Measurements from ENCODE around the gene DOP1A. TPM values are rescaled to one million over a fixed set of nuclear protein-coding genes. Genes with fewer than 3 reads are reported as not detected.
A peak's percentile ranks its signal among the peaks of the same experiment; 100 is the strongest.

The DOP1A gene
- total RNA-seq, 1 experiment from 2014 or later = 17.0 TPM

- no peak overlapping the region for H3K27ac ChIP-seq (ENCODE audit: insufficient read length, low read depth, low read length)
- H3K4me2 ChIP-seq (ENCODE audit: insufficient read depth, insufficient read length, low read length) = no peak overlapping the region
- no peak overlapping the region for H2BK120ac ChIP-seq (ENCODE audit: low read depth, low read length, poor library complexity, severe bottlenecking)
- H3K79me2 ChIP-seq (ENCODE audit: insufficient read depth, low read length) = no peaks in the 10 kb centered on the region
- no peak overlapping the region for H2BK12ac ChIP-seq (ENCODE audit: insufficient read length, low read depth, low read length)
- H3K4me1 ChIP-seq (ENCODE audit: insufficient read depth, low read length) = peaks cover 7% of the 10 kb centered on the region
- H3K9ac ChIP-seq (ENCODE audit: extremely low read depth, insufficient read length, low read length) = no peak overlapping the region
- no peak overlapping the region for H3K14ac ChIP-seq (ENCODE audit: insufficient read depth, low read length)
- no peaks in the 10 kb centered on the region for H4K20me1 ChIP-seq (ENCODE audit: control insufficient read depth, insufficient read depth, insufficient read length)
- no peak overlapping the region for H2AK5ac ChIP-seq (ENCODE audit: insufficient read length, low read length)
- no peak overlapping the region for H3K4me3 Mint-ChIP-seq
- peaks cover 3 to 47% (median 43%) of the 10 kb centered on the region in 3 experiments; a peak in 6 of 7 replicates for H3K36me3 Mint-ChIP-seq (ENCODE audit: insufficient read depth in 1 of 3, low read depth in 3 of 3)
- no peak overlapping the region for H4K5ac ChIP-seq (ENCODE audit: insufficient read length, low read depth, low read length)
- H3K27ac Mint-ChIP-seq = peak overlapping the region in 2 of 3 experiments; percentile 55 to 63; a peak in 2 of 7 replicates
- no peak for DNase-seq
- H3K56ac ChIP-seq (ENCODE audit: insufficient read length, low read depth, low read length) = no peak overlapping the region
- no peak overlapping the region for H3K4ac ChIP-seq (ENCODE audit: low read depth, low read length)
- no peaks in the 10 kb centered on the region for H3K9me3 ChIP-seq (ENCODE audit: control insufficient read depth, low read depth, low read length)
- no peaks in the 10 kb centered on the region for H3K9me3 Mint-ChIP-seq
- no peak overlapping the region for H2BK5ac ChIP-seq (ENCODE audit: insufficient read length, low read length)
- H2BK15ac ChIP-seq (ENCODE audit: low read depth, low read length) = no peak overlapping the region
- no peak overlapping the region for H4K8ac ChIP-seq (replicated peaks; ENCODE audit: insufficient read length, low read depth, low read length)
- H4K91ac ChIP-seq (ENCODE audit: insufficient read length, low read depth, low read length) = no peak overlapping the region
- no peak overlapping the region for H2BK20ac ChIP-seq (ENCODE audit: low read depth, low read length, poor library complexity, severe bottlenecking)
- no peaks in the 10 kb centered on the region for H3K79me1 ChIP-seq (ENCODE audit: insufficient read depth, low read depth, low read length, poor library complexity, severe bottlenecking)
- no peak overlapping the region for H3K23ac ChIP-seq (ENCODE audit: insufficient read length, low read depth, low read length)
- TF ChIP-seq CTCF (conservative IDR thresholded peaks at IDR 0.05) = no peak
- no peaks in the 10 kb centered on the region for H3K23me2 ChIP-seq (ENCODE audit: insufficient read length, low read depth, low read length, poor library complexity, severe bottlenecking)
- no peaks in the 10 kb centered on the region for H3K27me3 Mint-ChIP-seq (ENCODE audit: low read depth)
- H3K27me3 ChIP-seq (ENCODE audit: insufficient read depth, low read length) = no peaks in the 10 kb centered on the region
- peaks cover 10 to 19% of the 10 kb centered on the region in 2 experiments for H3K4me1 Mint-ChIP-seq
- H3K18ac ChIP-seq (ENCODE audit: insufficient read length, low read depth, low read length) = no peak overlapping the region
- no peak overlapping the region for H2AFZ ChIP-seq (ENCODE audit: low read length)
- H3T11ph ChIP-seq (ENCODE audit: low read length) = no peak overlapping the region
Measured at GRCh38 chr6:83125425-83125824, 58.0 kb downstream of the DOP1A start.

Data from H9 (cell line).